Keratinocyte (primary cell): Measurements from ENCODE around the gene SNAP25. TPM values are rescaled to one million over a fixed set of nuclear protein-coding genes. Genes with fewer than 3 reads are reported as not detected.

Experiments
- DNase-seq: peaks from one replicate; pipeline ENCODE4 v3.0.0-alpha.2; 2011; ENCODE audit warnings: low read depth, missing footprints, low spot score
- FAIRE-seq: peaks from 2 replicates; lab custom pipeline; 2011; peaks lifted over from hg19 to GRCh38; lab: Jason Lieb, UNC
- H2AFZ ChIP-seq: 2 replicates; pipeline ENCODE4 v1.6.0; 2012; ENCODE audit warnings: low read length, control low read depth, inconsistent platforms; ENCODE audit not compliant: control insufficient read depth
- H3K27ac ChIP-seq: 2 replicates; pipeline ENCODE4 v1.5.1; 2011; ENCODE audit warnings: low read length; ENCODE audit not compliant: control insufficient read depth, insufficient read depth
- H3K27me3 ChIP-seq: 3 replicates; pipeline ENCODE4 v1.6.0; 2011; ENCODE audit warnings: low read length; ENCODE audit not compliant: control insufficient read depth, insufficient read depth; ENCODE audit errors: extremely low read depth
- H3K36me3 ChIP-seq, 2 experiments: 2 replicates in 1 of 2; 3 replicates in 1 of 2; pipeline ENCODE4 v1.5.1; 2011; ENCODE audit warnings: low read length in 2 of 2, mild to moderate bottlenecking in 1 of 2; ENCODE audit not compliant: control insufficient read depth in 2 of 2, insufficient read depth in 2 of 2; ENCODE audit errors: extremely low read depth in 1 of 2
- H3K4me1 ChIP-seq: 3 replicates; pipeline ENCODE4 v1.5.1; 2011; ENCODE audit warnings: low read length; ENCODE audit not compliant: control insufficient read depth, insufficient read depth; ENCODE audit errors: extremely low read depth
- H3K4me2 ChIP-seq: 3 replicates; pipeline ENCODE4 v1.6.0; 2011; ENCODE audit warnings: low read depth, low read length; ENCODE audit not compliant: control insufficient read depth, insufficient read depth; ENCODE audit errors: extremely low read depth
- H3K4me3 ChIP-seq, 3 experiments: fragments of 200-600 bp in 1 of 3; sonication (generic) in 1 of 3; 2 replicates in 2 of 3; 3 replicates in 1 of 3; pipeline ENCODE4 v1.5.1; 2011 to 2016; ENCODE audit warnings: low read length in 3 of 3, mild to moderate bottlenecking in 3 of 3, control low read depth in 2 of 3, inconsistent platforms in 1 of 3, low read depth in 1 of 3, mixed read lengths in 1 of 3, mixed run types in 1 of 3, moderate library complexity in 1 of 3; ENCODE audit not compliant: control insufficient read depth in 2 of 3, insufficient read depth in 2 of 3; ENCODE audit errors: extremely low read depth in 1 of 3
- H3K79me2 ChIP-seq: 2 replicates; pipeline ENCODE4 v1.6.0; 2012; ENCODE audit warnings: low read length; ENCODE audit not compliant: control insufficient read depth, insufficient read depth
- H3K9ac ChIP-seq: 3 replicates; pipeline ENCODE4 v1.6.0; 2011; ENCODE audit warnings: low read length; ENCODE audit not compliant: control insufficient read depth, insufficient read depth; ENCODE audit errors: extremely low read depth
- H3K9me1 ChIP-seq: 3 replicates; pipeline ENCODE4 v1.6.0; 2011; ENCODE audit warnings: low read length; ENCODE audit not compliant: control insufficient read depth, insufficient read depth; ENCODE audit errors: extremely low read depth
- H3K9me3 ChIP-seq: 2 replicates; pipeline ENCODE4 v1.5.1; 2012; ENCODE audit warnings: low read depth, low read length; ENCODE audit not compliant: control insufficient read depth
- H4K20me1 ChIP-seq: 3 replicates; pipeline ENCODE4 v1.6.0; 2011; ENCODE audit warnings: low read length; ENCODE audit not compliant: control insufficient read depth, insufficient read depth; ENCODE audit errors: extremely low read depth
- EZH2 ChIP-seq: IDR thresholded peaks from one replicate; pipeline ENCODE4 v1.6.1; 2012; ENCODE audit warnings: inconsistent platforms, mild to moderate bottlenecking, low read length, moderate library complexity
- dilution Hi-C: fragments of 300-500 bp; cut with MboI; formaldehyde crosslinking; loops from one replicate; pipeline ENCODE4 v1.7.0; 2020; ENCODE audit warnings: low sequenced_read_pairs; ENCODE audit not compliant: extremely low pct_ligation_motif_present
- polyA plus RNA-seq, 5 experiments: library from polyadenylated mRNA; depleted of rRNA in 3 of 5; stranded (reverse) in 3 of 5; stranded (forward) in 1 of 5; unstranded in 1 of 5; fragments of >200 nt; gene quantifications; 1 replicate in 1 of 5; 2 replicates in 3 of 5; 3 replicates in 1 of 5; pipeline versions ENCODE4 v1.2.1 to v1.2.3, GENCODE V29; 2011 to 2012; ENCODE audit warnings: missing spikeins in 2 of 5, low read depth in 1 of 5, low replicate concordance in 1 of 5
- TF ChIP-seq, protein P1 (sequence below), 3 experiments: IDR thresholded peaks in 1 of 3; conservative IDR thresholded peaks in 1 of 3; optimal IDR thresholded peaks in 1 of 3; 2 replicates in 2 of 3; 3 replicates in 1 of 3; pipeline versions ENCODE3 to v1.5.1; 2011; ENCODE audit warnings: low read length in 3 of 3, mild to moderate bottlenecking in 3 of 3, moderate library complexity in 2 of 3, control low read depth in 1 of 3, inconsistent platforms in 1 of 3; ENCODE audit not compliant: insufficient read depth in 2 of 3; ENCODE audit errors: extremely low read depth in 1 of 3

Gene SNAP25
- polyA plus RNA-seq, 1 donor (not counting 4 experiments of a cell fraction or from before 2014, with no cell fraction given), result not detected

DNA sequence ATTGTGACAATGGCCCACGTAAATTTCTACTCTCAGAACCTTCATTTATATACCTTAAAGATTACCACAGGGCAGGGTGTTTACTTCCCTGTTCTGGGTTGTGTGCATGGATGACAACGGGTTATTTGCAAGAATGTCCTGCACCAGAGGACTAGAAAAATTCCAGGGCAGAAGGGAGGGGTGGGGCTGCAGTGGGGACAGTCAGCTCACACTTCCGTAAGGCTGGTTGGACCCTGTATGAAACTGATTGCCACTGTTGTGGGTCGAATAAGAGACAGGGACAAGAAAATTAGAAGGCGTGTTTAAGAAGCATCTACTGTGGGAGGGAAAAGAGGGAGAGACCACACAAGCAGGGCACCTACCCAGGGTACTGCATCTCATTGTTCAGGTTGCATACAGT is 96.5 kb downstream of the SNAP25 start:
- Histone ChIP-seq H3K36me3 (no peaks in the 10 kb centered on the region), H2AFZ (no peak overlapping the region), H3K9me1 (no peaks in the 10 kb centered on the region), H3K27ac (no peak overlapping the region), H3K79me2 (no peaks in the 10 kb centered on the region), H3K4me2 (no peak overlapping the region), H3K27me3 (no peaks in the 10 kb centered on the region), H3K9me3 (no peaks in the 10 kb centered on the region), H3K4me3 (no peak overlapping the region), H3K4me1 (peaks cover 7% of the 10 kb centered on the region), H4K20me1 (no peaks in the 10 kb centered on the region), H3K9ac (no peak overlapping the region)
- DNase-seq, result no peak
- dilution Hi-C loops, result no loop called here
- no peak for FAIRE-seq
- TF ChIP-seq, protein P1, sequence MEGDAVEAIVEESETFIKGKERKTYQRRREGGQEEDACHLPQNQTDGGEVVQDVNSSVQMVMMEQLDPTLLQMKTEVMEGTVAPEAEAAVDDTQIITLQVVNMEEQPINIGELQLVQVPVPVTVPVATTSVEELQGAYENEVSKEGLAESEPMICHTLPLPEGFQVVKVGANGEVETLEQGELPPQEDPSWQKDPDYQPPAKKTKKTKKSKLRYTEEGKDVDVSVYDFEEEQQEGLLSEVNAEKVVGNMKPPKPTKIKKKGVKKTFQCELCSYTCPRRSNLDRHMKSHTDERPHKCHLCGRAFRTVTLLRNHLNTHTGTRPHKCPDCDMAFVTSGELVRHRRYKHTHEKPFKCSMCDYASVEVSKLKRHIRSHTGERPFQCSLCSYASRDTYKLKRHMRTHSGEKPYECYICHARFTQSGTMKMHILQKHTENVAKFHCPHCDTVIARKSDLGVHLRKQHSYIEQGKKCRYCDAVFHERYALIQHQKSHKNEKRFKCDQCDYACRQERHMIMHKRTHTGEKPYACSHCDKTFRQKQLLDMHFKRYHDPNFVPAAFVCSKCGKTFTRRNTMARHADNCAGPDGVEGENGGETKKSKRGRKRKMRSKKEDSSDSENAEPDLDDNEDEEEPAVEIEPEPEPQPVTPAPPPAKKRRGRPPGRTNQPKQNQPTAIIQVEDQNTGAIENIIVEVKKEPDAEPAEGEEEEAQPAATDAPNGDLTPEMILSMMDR (optimal IDR thresholded peaks at IDR 0.05 in 1 of 3, IDR thresholded peaks at IDR 0.05 in 1 of 3, conservative IDR thresholded peaks at IDR 0.05 in 1 of 3; ENCODE audit: extremely low read depth in 1 of 3, insufficient read depth in 2 of 3, low read length in 3 of 3), result no peak
- no peak for TF ChIP-seq EZH2

DNA sequence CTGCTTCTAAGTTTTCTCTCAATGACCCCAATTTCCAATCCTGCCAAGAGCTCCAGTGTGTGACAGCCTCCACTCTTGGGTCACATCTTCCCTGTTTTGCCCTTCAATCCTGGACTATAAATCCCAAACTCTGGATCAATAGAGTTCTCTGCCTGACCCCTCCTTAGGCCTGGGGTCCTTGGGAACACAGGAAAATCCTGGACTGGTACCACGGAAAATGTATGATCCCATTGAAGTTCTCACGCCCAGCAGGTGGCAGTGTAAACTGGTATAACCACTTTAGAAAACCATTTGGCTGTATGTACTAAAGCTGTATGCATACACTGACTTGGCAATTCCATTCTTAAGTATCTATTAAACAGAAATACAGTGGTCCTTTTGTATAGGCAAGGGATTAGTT is 98.0 kb downstream of the SNAP25 start:
- no peak for FAIRE-seq
- Histone ChIP-seq H3K27ac (no peak overlapping the region), H3K4me1 (peaks cover 3% of the 10 kb centered on the region), H3K4me2 (no peak overlapping the region), H3K27me3 (no peaks in the 10 kb centered on the region), H3K9me3 (no peaks in the 10 kb centered on the region), H3K4me3 (no peak overlapping the region), H2AFZ (no peak overlapping the region), H3K9ac (no peak overlapping the region), H3K9me1 (no peaks in the 10 kb centered on the region), H3K79me2 (no peaks in the 10 kb centered on the region), H4K20me1 (no peaks in the 10 kb centered on the region), H3K36me3 (no peaks in the 10 kb centered on the region)
- dilution Hi-C loops, result no loop called here
- DNase-seq, result no peak
- no peak for TF ChIP-seq EZH2
- TF ChIP-seq, protein P1 (optimal IDR thresholded peaks at IDR 0.05 in 1 of 3, IDR thresholded peaks at IDR 0.05 in 1 of 3, conservative IDR thresholded peaks at IDR 0.05 in 1 of 3; ENCODE audit: extremely low read depth in 1 of 3, insufficient read depth in 2 of 3, low read length in 3 of 3), result peak; percentile 13 to 46 (median 24)
